ENCODE data around the gene AMZ1. TPM values are rescaled to one million over a fixed set of nuclear protein-coding genes. Genes with fewer than 3 reads are reported as not detected.

The AMZ1 gene
- total RNA-seq, 2 donors from 2014 or later: 0.62 TPM; not detected in 1

- no peaks in the 10 kb centered on the region for H3K9me3 ChIP-seq
These were observed 41.3 kb downstream of the AMZ1 start for GRCh38 chr7:2729031-2729892.

GRCh38 chr7:2729893-2730716 is 42.1 kb downstream of the AMZ1 start:
- H3K4me3 ChIP-seq: no peak overlapping the region
- no peaks in the 10 kb centered on the region for H3K36me3 ChIP-seq
- H3K27ac ChIP-seq: peak overlapping the region in 1 of 2 donors; percentile 0
- no peak for DNase-seq (ENCODE audit: low spot score)
- H3K9me3 ChIP-seq: no peaks in the 10 kb centered on the region
- 51% methylated on average over 33 of the region's 33 CpGs for WGBS
- no peaks in the 10 kb centered on the region for H3K27me3 ChIP-seq (replicated peaks; ENCODE audit: insufficient read depth)
- intact Hi-C loops (cut with DNase I): loop anchor here (5.0 kb wide), 1 partner anchor 67 kb away; no protein-coding TSS in a partner anchor
- TF ChIP-seq POLR2AphosphoS5 (IDR thresholded peaks at IDR 0.05) (no peak), POLR2A (IDR thresholded peaks at IDR 0.05) (no peak), CTCF (IDR thresholded peaks at IDR 0.05) (no peak)
- peaks cover 10% of the 10 kb centered on the region for H3K4me1 ChIP-seq (replicated peaks)

More at GRCh38 chr7:2729031-2729892, 41.3 kb downstream of the AMZ1 start:
- H3K4me1 ChIP-seq (replicated peaks): peaks cover 10% of the 10 kb centered on the region
- intact Hi-C loops (cut with DNase I): no loop called here
- peak overlapping the region in 1 of 2 donors; percentile 0 for H3K27ac ChIP-seq
- no peaks in the 10 kb centered on the region for H3K27me3 ChIP-seq (replicated peaks; ENCODE audit: insufficient read depth)
- no peak overlapping the region for H3K4me3 ChIP-seq
- no peaks in the 10 kb centered on the region for H3K36me3 ChIP-seq
- no peak for DNase-seq (ENCODE audit: low spot score)
- WGBS: 71% methylated on average over 37 of the region's 37 CpGs
- TF ChIP-seq POLR2A (IDR thresholded peaks at IDR 0.05) (no peak), CTCF (IDR thresholded peaks at IDR 0.05) (no peak), POLR2AphosphoS5 (IDR thresholded peaks at IDR 0.05) (no peak)

GRCh38 chr7:2730846-2731770 is 43.1 kb downstream of the AMZ1 start:
- WGBS: 89% methylated on average over 45 of the region's 45 CpGs
- DNase-seq (ENCODE audit: low spot score): no peak
- H3K9me3 ChIP-seq: no peaks in the 10 kb centered on the region
- H3K4me3 ChIP-seq: no peak overlapping the region
- TF ChIP-seq POLR2A (IDR thresholded peaks at IDR 0.05): no peak
- no peak for TF ChIP-seq POLR2AphosphoS5 (IDR thresholded peaks at IDR 0.05)
- TF ChIP-seq CTCF (IDR thresholded peaks at IDR 0.05): no peak
- H3K27ac ChIP-seq: no peak overlapping the region
- no peaks in the 10 kb centered on the region for H3K27me3 ChIP-seq (replicated peaks; ENCODE audit: insufficient read depth)
- intact Hi-C loops (cut with DNase I): loop anchor here (5.0 kb wide), 1 partner anchor 66 kb away; no protein-coding TSS in a partner anchor
- no peaks in the 10 kb centered on the region for H3K36me3 ChIP-seq
- H3K4me1 ChIP-seq (replicated peaks): peaks cover 10% of the 10 kb centered on the region

GRCh38 chr7:2732388-2732787 is 44.4 kb downstream of the AMZ1 start:
- Histone ChIP-seq H3K9me3 (no peaks in the 10 kb centered on the region), H3K4me3 (no peak overlapping the region), H3K27ac (peak overlapping the region in 1 of 2 donors; percentile 43), H3K36me3 (no peaks in the 10 kb centered on the region), H3K27me3 (replicated peaks; ENCODE audit: insufficient read depth) (no peaks in the 10 kb centered on the region), H3K4me1 (replicated peaks) (peaks cover 10% of the 10 kb centered on the region)
- intact Hi-C loops (cut with DNase I): loop anchor here (5.0 kb wide), 1 partner anchor 65 kb away; no protein-coding TSS in a partner anchor
- TF ChIP-seq CTCF (IDR thresholded peaks at IDR 0.05) (no peak), POLR2AphosphoS5 (IDR thresholded peaks at IDR 0.05) (no peak), POLR2A (IDR thresholded peaks at IDR 0.05) (no peak)
- no peak for DNase-seq (ENCODE audit: low spot score)
- 90% methylated on average over 9 of the region's 9 CpGs for WGBS

All from prostate gland (tissue), 2 donors.